HG02588 (cell line): ENCODE results near the gene AMFR.

Experiments used
- ATAC-seq: cut with Tn5 transposase; IDR thresholded peaks from one replicate; pipeline ENCODE4 v1.9.1; 2021; ENCODE audit warnings: mild to moderate bottlenecking, moderate library complexity; ENCODE audit not compliant: unreplicated experiment

AMFR gene

DNA sequence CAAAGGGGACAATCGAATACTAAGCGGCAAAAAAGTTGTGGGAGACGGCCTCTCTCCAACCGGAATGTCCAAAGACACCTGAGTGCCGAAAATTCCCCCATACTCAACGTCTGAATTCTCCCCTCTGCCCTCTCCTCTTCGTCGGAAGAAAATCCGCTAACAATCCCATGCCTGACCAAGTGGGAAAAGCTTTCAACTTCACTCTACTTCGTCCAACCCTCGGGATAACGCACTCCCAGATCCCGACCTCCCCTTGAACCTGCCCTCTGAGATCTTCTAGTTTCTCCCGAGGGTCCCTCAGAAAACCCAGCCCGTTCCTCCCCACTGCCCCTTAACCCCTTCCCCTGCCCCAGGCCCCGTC lies 961 bp downstream of the AMFR start:
- ATAC-seq = no peak

DNA sequence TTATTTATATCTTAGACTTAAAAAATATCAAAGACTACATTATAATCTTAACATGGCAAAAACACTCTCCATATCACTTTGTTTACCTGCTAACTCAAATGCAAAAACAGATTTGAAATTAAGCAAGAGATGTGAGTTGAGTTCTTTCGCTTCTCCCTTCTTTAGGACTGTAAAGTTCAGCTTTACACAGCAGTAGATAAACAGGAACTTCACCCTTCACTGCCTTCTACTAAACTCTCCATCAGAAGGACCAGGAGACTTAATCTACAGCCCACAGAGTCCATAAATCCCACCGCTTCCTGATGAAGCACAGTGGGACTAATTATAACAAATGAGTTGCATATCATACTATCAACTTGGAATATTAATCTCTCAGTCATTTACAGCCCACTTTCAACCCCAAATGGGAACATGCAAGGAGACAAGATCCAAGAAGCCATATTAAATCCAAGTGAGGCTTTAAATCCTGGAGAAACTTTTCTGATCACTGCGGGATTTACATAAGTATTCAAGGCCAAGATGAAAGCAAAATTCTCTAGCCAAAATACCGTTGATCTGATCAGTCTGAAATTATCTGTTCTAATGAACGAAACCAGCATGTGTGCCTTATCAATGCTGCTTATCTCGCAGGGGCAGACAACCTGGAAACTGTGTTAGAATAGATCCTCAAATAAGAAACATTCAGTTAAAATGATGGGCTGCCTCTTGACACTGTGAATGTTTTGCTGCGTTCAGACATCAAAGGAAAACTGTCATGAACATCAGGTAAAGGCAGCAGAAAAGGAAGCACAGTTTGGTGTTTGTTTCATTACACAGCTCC lies 1.6 kb downstream of the AMFR start:
- no peak for ATAC-seq

DNA sequence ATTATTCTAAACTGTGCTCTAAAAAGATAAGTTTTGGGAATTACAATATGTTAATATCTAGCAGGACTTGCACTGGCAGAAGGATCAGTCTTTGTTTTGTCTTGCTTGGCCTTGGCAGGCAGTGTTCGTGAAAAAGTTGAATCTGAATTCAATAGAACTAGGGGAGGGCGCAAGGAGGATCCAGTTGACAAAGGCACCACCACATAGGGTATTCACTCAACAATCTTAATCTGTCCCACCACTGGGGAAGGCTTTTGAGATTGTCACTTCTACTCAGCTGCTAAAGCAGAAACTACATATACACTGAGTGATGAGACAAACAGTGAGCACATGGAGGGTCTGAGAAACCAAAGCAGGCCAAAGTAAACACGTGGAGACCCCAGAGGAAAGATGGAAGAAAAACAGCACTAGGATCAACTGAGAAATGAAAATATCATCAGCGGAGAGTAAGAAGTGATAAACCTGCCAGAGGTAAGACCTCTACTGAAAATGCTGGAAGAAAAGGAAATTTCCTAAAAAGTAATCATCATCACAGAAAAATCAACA lies 2.4 kb downstream of the AMFR start:
- no peak for ATAC-seq

GRCh38 chr16:56421976-56422669 lies 3.2 kb downstream of the AMFR start:
- no peak for ATAC-seq

DNA sequence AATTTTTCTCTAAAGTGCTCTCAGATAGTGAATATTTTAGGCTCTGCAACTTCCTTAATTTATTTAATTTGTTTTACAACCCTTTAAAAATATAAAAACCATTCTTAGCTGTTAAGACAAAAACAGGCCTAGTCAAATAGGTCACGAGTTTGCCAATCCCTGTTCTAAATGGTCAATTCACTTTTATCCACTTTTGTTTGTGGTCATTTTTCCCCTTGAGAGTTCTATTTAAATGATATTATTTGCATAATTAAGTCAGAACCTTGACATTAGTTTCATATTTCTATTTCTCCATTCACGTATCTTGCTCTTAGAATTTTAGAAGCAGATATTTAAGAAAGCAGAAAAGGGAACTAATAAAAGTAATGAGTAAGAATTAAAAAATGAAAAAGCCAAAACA lies 4.0 kb downstream of the AMFR start:
- ATAC-seq = no peak

- no peak for ATAC-seq
Measured at GRCh38 chr16:56420613-56421012, 4.7 kb downstream of the AMFR start.

DNA sequence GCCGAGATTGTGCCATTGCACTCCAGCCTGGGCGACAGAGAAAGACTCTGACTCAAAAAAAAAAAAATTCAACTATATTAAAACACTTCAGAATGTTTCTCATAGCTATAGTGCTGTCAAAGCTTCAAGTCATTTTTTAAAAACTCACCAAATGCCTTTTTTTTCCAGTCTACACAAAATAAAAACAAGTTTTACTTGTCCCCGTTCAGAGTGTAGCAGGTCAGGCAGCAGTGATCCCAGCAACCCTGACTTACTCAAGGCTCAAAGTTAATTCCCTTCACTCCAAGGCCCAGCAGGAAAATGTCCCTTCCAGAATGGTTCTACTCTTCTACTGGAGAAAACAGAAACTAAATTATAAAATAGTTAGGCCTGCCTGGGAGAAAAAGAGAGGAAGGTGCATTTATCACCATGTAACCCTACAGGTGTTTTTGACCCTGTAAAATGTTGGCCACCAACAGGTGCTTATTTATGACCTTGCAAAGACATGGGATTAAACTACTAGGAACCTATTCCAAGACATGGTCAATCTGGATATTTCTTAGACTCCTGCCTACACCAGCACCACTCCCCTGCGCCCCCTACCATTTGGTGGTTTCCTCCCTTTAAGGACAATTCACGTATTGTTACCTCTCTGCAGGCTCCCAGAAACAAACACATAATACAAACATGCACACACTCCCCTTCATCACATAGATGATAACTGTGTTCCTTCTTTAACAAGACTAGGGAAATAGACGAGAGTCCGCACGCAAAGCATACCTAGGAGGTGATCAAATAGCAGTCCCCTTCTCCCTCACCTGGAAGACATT lies 5.4 kb downstream of the AMFR start:
- ATAC-seq = no peak

DNA sequence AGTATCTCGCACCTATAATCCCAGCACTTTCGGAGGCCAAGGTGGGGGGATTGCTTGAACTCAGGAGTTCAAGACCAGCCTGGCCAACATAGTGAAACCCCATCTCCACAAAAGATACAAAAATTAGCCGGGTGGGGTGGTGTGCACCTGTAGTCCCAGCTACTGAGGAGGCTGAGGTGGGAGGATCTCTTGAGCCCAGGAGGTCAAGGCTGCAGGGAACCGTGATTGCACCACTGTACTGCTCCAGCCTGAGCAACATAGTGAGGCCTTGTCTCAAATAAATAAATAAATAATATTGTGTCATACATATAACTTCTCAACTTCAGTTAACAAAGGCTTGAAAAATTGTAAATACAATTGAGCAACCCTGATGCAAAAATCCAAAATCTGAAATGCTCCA lies 8.2 kb downstream of the AMFR start:
- ATAC-seq = no peak

- ATAC-seq = no peak
Measured at GRCh38 chr16:56415875-56416274, 9.5 kb downstream of the AMFR start.

GRCh38 chr16:56414366-56414765 lies 11.0 kb downstream of the AMFR start:
- ATAC-seq = no peak

- ATAC-seq = no peak
Measured at GRCh38 chr16:56413381-56413780, 12.0 kb downstream of the AMFR start.

DNA sequence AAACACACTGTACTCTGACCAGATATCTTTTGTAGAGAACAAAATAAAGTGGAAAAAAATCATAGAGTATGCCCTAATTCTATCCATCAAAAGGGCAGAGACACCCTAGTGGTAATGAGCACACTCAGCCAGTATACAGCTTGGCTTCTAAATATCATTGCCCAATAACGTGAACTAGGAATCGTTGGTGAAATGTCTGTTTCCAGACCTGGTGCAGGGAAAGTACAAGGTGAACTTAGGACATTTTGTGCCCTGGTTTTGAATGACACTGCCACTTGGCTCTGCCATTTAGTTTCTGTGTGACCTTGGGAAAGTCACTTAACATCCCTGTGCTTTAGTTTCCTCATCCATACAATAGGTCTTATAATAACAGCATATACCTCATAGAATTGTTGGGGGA lies 13.7 kb downstream of the AMFR start:
- ATAC-seq = no peak

- no peak for ATAC-seq
Measured at GRCh38 chr16:56411123-56411522, 14.2 kb downstream of the AMFR start.

- no peak for ATAC-seq
Measured at GRCh38 chr16:56409195-56409594, 16.1 kb downstream of the AMFR start.

GRCh38 chr16:56408379-56409098 lies 16.8 kb downstream of the AMFR start:
- no peak for ATAC-seq

GRCh38 chr16:56405977-56406672 lies 19.2 kb downstream of the AMFR start:
- no peak for ATAC-seq

DNA sequence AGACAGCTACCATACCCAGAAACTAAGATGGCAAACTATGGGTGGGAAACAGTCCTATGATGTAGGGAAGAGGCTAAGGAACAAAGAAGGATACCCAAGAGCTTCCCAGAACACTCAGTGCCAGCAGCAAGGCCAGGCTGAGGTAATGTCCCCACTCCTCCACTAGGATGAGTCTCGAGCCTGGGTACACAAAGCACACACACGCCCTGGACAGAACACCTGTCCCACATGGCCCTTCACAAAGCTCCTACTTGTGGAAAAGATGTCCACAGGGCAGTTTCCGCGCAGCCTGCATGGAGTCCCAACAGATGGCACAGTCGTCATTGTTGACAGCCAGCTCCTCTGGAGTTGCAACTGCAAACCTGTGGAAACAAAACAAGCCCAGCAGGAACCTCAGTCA lies 23.9 kb downstream of the AMFR start:
- no peak for ATAC-seq

- no peak for ATAC-seq
Measured at GRCh38 chr16:56400458-56400857, 24.9 kb downstream of the AMFR start.

GRCh38 chr16:56399486-56399885 lies 25.9 kb downstream of the AMFR start:
- ATAC-seq = no peak

DNA sequence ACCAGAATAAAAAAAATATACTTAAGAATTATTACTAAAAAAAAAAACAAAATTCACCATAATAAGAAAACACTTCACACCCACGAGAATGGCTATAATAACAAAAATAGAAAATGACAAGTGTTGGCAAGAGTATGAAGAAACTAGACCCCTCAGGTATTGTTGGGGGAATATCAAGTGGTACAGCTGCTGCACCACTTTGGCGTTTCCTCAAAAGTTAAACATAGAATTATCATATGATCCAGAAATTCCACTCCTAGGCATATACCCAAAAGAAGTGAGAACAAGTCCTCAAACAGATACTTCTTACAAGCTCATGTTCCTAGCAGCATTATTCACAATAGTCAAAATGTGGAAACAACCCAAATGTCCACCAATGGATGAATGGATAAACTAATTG lies 26.3 kb downstream of the AMFR start:
- no peak for ATAC-seq
